ENCODE data around the gene SFTA2.
"Not testable (repeated sequence)": the region's sequence is repeated elsewhere in the genome, so short reads cannot be mapped to it uniquely, and the experiment has no call there.

SFTA2 gene

GRCh38 chr6:30931969-30932645 lies at the start of gene SFTA2:
Gene SFTA2, minus strand, starts transcription at chr6:30932170. Its CDS starts 74 bp downstream, at chr6:30932096.
- no peak for DNase-seq (ENCODE audit: low spot score)

DNA sequence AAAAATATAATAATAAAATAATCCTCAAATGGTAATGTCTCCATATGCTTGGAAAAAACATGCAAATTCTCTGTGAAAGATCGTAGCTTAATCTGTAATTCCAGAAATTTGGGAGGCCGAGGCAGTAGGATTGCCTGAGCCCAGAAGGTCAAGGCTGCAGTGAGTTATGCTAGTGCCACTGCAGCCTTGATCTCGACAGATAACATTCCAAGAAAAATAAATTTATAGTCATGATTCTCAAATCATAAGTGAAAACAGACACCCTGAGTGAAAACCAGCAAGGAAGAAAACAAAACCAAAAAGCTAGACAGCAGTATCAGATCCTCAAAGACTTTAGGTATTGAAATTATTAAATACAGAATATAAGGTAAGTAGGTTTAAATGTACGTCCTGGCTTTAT lies 47.7 kb upstream of the SFTA2 start:
- DNase-seq (ENCODE audit: low spot score) = no peak

DNA sequence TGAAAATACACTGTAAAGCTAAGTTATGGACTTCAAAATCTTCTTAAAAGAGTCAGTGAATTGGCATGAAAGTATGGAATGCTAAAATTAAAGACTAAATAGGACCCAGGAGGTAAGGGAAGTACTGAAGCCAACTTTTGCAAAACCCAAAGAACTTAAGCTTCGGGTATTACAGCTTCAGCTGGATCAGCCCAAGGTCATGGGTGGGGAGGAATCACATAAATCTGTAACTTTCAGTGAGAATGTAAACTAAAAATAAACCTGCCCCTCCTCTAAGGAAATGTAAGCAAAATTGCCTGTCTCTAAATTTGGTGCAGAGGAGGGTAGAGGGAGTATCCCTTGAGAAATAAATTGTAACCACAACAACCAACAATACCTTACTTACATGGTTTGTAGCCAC lies 47.2 kb upstream of the SFTA2 start:
- DNase-seq (ENCODE audit: low spot score) = no peak

- DNase-seq (ENCODE audit: low spot score) = no peak
Observed at GRCh38 chr6:30974490-30975252, 42.7 kb upstream of the SFTA2 start.

DNA sequence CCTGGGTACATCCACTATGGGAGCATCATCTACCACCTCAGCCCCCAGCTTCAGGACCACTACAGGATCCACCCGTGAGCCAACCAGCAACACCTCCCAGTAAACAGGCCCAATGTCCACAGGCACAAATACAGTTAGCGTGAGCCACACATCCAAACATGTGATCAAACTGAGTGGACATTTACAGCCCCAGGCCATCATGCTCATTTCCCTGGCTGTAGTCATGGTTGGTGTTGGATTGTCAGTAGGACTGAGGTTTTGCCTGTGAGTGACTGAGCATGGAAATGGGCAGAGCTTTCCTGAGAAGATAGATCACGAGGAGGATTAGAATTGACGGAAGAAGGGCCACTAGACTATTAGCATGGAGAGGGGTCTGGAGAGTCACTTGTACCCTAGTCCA lies 40.8 kb upstream of the SFTA2 start:
- no peak for DNase-seq (ENCODE audit: low spot score)

DNA sequence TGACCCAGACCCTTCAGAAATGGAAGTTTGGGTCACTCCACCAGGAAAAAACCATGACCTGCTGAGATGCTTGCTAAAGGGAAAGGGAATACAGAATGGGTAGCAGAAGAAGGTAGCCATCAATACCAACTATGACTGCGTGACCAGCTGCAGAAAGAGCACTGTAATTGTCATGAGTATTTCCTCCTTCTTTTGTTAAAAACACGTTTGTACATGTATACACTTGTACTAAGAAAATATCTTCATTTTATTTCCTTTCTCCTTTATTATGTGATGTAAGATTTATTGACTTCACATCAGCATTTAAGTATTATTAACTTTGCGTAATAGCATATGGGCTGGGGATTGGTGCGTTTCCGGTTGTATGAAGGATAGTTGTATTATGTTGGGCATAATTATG lies 39.0 kb upstream of the SFTA2 start:
- no peak for DNase-seq (ENCODE audit: low spot score)

DNA sequence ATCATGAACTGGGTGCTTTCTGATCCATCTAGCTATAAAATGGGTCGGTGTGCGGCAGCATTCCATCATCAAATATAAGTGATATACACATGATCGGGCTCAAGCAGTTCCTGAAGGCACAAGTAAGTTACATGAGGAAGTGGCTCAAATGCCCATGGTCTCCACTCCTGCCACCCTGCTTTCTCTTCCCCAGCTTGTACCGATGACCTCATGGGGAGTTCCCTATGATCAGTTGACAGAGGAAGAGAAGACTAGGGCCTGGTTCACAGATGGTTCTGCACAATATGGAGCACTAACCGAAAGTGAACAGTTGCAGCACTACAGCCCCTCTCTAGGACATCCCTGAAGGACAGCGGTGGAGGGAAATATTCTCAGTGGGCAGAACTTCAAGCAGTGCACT lies 37.2 kb upstream of the SFTA2 start:
- not testable (repeated sequence) for DNase-seq (ENCODE audit: low spot score)

DNA sequence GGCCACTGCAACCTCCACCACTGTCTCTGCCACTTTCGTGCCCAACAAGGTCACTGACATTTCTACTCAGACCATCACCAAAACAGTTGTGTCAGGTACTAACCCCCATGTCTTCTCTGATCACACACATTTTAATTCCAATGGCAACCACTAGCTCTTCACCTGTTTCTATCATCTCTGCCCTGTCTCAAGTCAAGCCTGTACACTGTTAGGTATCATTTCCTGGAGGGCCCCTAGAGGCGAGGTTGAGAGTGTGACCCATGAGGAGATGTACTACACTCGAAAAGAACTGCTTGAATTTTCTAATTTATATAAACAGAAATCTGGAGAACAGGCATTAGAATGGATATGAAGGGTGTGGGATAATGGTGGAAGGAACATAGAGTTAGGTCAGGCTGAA lies 34.2 kb upstream of the SFTA2 start:
- no peak for DNase-seq (ENCODE audit: low spot score)

- DNase-seq (ENCODE audit: low spot score) = no peak
Observed at GRCh38 chr6:30965140-30965601, 33.2 kb upstream of the SFTA2 start.

GRCh38 chr6:30964075-30964474 lies 32.1 kb upstream of the SFTA2 start:
- DNase-seq (ENCODE audit: low spot score) = no peak

GRCh38 chr6:30963641-30964040 lies 31.7 kb upstream of the SFTA2 start:
- no peak for DNase-seq (ENCODE audit: low spot score)

- no peak for DNase-seq (ENCODE audit: low spot score)
Observed at GRCh38 chr6:30962716-30963115, 30.7 kb upstream of the SFTA2 start.

DNA sequence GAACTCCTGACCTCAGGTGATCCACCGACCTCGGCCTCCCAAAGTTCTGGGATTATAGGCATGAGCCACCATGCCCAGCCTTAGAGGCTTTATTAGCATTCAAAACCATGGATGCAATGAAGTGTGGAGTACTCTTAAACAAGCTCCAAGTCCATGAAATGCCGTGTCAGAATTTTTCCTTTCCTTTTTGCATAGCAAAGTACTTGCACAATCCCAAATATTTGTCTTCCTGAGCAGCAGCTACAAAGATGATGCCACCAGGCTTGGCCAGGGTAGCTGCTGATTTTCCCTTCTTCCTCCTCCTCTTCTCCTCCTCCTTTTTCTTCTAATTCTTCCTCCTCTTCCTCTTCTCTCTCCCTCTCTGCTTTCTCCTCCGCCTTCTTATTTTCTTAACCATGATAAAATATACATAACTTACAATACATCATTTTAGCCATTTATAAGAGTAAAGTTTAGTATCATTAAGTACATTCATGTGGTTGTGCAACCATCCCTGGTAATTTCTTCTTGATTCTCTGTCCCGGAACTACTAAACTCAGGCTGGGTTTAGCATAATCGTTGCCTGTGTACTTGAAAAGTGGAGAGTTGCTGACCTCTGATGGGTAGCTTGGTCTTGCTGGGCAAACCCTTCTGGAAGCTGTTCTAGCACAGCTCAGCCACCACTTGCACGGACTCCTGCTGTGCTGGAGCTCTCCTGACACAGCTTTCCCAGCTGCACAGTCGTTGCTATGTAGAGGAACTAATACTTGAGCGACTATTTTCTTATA lies 29.1 kb upstream of the SFTA2 start:
- DNase-seq (ENCODE audit: low spot score) = no peak

DNA sequence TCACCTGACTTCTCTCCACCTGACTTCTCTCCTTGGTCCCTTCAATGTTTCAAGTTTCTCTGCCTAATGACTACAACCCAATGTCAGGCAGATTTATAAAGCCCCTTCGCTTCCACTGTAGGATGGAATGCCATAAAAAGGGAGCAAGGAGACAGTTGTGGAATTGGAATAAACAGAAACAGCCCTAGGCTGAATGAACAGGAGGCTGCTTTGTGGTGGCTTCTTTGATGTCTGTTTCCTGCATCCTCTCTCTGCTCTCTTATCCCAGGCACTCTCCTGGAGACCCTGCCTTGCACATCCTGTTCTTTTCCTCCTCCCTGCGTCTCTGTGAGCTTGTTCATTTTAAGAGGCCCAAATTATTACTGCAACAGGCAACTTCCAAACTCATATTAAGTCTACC lies 25.7 kb upstream of the SFTA2 start:
- DNase-seq (ENCODE audit: low spot score) = no peak

DNA sequence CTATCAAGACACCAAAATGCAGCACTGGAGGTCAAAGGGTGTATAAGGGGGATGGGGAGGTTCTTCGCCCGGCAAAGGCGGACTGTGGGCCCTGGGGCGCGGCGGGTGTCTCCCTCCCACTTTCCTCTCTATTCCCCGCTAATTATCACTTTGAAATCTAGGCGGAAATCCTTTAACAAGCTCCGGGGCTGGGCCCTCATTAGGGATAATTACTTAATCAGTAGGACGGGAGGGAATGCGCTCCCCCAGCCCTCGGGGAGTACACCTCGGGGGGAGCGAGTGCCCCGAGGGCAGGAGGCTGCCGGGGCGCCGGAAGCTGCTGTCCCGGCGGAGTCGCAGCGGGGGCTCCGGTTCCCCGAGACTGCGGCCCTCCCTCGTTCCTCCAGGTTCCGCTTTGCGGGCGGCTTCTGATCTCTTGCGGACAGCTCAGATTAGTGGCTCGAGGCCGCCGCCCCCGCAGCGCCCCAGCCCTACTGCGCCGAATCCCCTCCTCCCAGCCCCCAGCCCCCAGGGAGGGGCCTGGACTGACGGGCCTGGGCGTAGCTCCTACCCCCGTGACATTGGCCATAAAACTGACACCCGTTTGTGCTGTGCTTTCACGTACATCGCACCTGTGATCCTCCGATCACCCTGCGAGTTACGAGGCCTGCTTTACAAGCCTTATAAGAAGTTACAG lies 23.5 kb upstream of the SFTA2 start:
- DNase-seq (ENCODE audit: low spot score) = no peak

DNA sequence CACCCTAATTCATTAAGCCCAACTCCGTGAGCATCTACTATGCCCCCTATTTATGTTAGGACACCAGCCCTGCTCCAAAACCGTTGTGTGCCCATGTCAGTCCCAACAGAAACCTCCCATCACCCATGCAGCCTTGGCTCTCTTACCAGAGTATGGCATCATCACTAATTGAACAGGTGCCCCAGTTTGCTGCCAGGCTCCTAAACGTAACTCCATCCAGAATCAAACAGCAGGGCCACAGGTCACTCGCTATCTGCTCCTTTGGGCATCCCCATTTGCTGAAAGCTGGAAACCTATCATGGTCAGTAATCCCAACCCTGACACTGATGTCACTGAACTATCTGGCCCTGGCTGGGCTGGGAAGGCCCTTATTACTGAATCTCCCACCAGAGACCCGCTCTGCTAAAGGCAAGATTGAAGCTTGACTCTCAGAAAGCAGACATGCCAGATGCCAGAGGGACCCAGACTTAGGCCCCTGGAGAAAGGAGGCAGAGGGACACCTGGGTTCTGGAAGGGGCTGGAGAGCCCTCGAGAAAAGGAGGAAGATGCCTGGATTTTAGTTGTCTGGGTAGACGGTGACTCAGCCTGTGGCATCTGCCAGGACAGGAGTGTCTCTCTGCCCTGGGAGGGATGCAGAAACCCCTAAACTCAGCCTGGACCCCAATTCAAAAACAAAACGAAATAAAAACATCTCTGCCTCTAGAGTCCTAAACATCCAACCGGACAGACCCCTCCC lies 22.8 kb upstream of the SFTA2 start:
- no peak for DNase-seq (ENCODE audit: low spot score)

GRCh38 chr6:30951907-30952469 lies 20.0 kb upstream of the SFTA2 start:
- DNase-seq (ENCODE audit: low spot score) = no peak

GRCh38 chr6:30948811-30949210 lies 16.8 kb upstream of the SFTA2 start:
- no peak for DNase-seq (ENCODE audit: low spot score)

GRCh38 chr6:30947231-30947630 lies 15.3 kb upstream of the SFTA2 start:
- no peak for DNase-seq (ENCODE audit: low spot score)

- no peak for DNase-seq (ENCODE audit: low spot score)
Observed at GRCh38 chr6:30945281-30945680, 13.3 kb upstream of the SFTA2 start.

DNA sequence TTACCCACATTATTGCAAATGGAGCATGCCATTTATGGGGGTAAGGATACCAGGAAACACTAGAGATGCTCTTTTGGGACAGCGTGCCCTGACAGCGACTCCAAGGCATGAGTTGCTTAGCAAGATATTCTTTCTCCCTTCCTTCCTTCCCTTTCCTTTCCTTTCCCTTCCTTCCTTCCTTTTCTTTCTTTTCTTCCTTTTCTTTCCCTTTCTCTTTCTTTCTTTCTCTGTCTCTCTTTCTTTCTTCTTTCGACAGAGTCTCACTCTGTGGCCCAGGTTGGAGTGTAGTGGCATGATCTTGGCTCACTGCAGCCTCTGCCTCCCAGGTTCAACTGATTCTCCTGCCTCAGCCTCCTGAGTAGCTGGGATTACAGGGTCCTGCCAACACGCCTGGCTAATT lies 12.1 kb upstream of the SFTA2 start:
- DNase-seq (ENCODE audit: low spot score) = no peak

Data from HuH-7 (cell line).